NCI-H2029 treated with DMSO at 0.1 percent for 48 hours (cell line): ENCODE results near the gene CNBP.

Experiments used
- DNase-seq: peaks from one replicate; lab custom pipeline; 2025; lab: John Stamatoyannopoulos, UW

The CNBP gene

GRCh38 chr3:129131465-129132088 is 52.1 kb downstream of the CNBP start:
- no peak for DNase-seq

GRCh38 chr3:129130291-129130813 is 53.3 kb downstream of the CNBP start:
- DNase-seq, result no peak

- no peak for DNase-seq
Observed at GRCh38 chr3:129128357-129129155, 55.1 kb downstream of the CNBP start.

DNA sequence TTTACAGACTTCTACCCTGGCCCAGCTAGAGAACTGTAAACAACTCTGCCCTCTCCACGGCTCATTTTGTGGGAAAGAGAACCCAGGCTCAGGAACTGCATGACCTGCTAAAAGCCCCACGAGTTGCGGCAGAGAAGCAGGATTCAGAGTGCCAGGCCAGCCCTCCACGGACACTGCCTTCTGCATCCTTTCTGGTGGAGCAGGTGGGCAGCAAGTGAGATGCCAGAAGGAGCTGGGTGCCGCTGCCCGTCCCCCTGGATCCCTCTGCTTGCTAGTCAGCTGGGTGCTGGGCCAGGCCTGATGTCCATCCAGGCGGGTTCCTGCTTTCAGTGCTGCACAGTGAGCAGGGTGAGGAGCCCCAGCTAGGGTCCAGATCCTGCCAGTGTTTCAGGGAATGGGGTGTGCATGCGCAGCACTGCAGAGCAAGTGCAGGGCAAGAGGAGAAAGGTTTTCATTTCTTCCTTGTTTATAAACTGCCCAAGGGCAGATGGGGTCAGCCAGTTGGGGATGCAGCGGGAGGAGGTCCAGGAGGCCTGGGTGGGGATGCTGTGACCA is 56.9 kb downstream of the CNBP start:
- no peak for DNase-seq

DNA sequence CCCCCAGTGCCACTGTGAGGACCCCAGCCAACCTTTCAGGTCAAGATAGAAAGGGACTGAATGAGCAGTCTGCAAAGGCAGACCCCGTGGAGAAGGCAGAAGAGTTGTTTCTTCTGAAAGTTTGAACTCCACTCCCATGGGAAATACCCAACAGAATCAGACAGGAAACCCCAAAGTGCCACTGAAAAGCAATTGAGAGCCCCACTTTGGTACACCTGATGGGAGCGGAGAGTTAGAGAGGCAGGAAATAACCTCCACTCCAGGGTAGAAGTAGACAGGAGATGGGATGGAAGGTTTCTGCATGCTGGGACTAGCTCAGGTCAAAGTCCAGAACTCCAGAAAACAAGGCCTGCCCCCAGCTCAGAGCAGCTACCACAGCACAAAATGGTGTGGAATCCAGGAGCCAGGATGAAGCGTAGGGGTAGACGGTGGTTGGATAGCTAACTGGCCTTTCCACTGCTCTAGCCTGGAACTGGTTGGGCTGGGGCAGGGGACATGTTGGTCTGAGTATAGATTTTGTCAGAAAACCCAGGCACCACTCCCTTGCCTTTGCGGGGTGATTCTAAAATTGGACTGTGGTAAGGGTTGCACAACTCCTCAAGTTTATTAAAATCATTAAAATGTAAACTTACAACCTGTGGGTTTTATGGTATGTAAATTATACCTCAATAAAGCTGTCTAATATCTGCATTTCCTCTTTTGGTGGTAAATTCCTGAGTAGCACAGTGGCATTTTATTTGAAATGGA is 60.2 kb downstream of the CNBP start:
- DNase-seq, result no peak

DNA sequence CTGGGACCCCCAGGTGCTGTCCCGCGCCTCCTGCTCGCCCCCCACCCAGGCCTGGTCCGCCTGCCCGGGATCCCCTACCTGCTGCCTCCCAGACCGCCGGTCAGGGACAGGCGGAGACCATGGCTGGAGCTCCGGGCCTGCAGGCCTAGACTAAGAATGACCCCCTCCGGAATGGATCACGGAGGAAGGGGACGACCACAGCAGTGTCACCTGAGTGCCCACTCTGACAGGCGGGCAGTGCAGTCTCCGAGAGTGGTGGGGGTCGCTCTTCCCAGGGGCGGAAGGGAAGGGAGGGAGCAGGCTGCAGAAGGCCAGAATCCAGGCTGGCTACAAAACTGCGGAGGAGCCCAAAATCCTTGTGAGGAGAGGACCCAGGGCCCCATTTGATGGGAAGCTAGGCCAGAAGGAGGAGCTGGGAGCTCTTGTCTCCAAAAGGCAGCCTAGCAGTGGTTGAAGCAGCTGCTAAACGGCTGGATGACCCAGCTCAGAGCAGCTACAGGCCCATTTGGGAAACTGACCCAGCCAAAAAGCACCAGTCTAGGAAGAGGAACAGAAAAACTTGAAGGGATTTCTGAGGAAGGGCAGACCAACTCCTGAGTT is 61.2 kb downstream of the CNBP start:
- DNase-seq, result no peak

- DNase-seq, result peak; percentile 36
Observed at GRCh38 chr3:129121792-129122411, 61.8 kb downstream of the CNBP start, which contains the start of gene RAB43. RAB43 (minus strand) TSS chr3:129121804; CDS start chr3:129121489, 315 bp downstream.

- no peak for DNase-seq
Observed at GRCh38 chr3:129121016-129121791, 62.5 kb downstream of the CNBP start.

GRCh38 chr3:129120254-129121004 is 63.3 kb downstream of the CNBP start:
- no peak for DNase-seq

- no peak for DNase-seq
Observed at GRCh38 chr3:129119365-129120100, 64.2 kb downstream of the CNBP start.

- DNase-seq, result no peak
Observed at GRCh38 chr3:129118745-129119144, 65.0 kb downstream of the CNBP start.
